Gastrocnemius medialis (tissue), 4 donors: ENCODE data around the gene IL27RA. TPM values are rescaled to one million over a fixed set of nuclear protein-coding genes. Genes with fewer than 3 reads are reported as not detected.

Experiments used
- ATAC-seq, 2 donors: fragments of 150-250 bp; one replicate each; pipeline ENCODE4 v1.9.1; 2016
- DNase-seq, 2 donors: peaks; one replicate each; pipeline ENCODE4 v3.0.0-alpha.2; 2019
- H3K27ac ChIP-seq, 4 donors: fragments of 200-600 bp; sonication (generic); 1 replicate in 1 of 4; 2 replicates in 3 of 4; pipeline ENCODE4 v1.5.1; 2016 to 2018; ENCODE audit warnings: mild to moderate bottlenecking in 2 of 4, moderate library complexity in 1 of 4
- H3K27me3 ChIP-seq, 3 donors: fragments of 200-600 bp; sonication (generic) in 2 of 3; 1 replicate in 1 of 3; 2 replicates in 2 of 3; pipeline versions ENCODE4 v1.5.1 to v1.6.0; 2016 to 2019; ENCODE audit warnings: mild to moderate bottlenecking in 1 of 3, moderate library complexity in 1 of 3
- H3K36me3 ChIP-seq, 2 donors: fragments of 200-600 bp; sonication (generic) in 1 of 2; one replicate each; pipeline ENCODE4 v1.5.1; 2017 to 2018
- H3K4me1 ChIP-seq, 2 donors: fragments of 200-600 bp; sonication (generic) in 1 of 2; one replicate each; pipeline ENCODE4 v1.5.1; 2016 to 2017; ENCODE audit warnings: mild to moderate bottlenecking in 2 of 2
- H3K4me3 ChIP-seq, 4 donors: fragments of 200-600 bp; sonication (generic) in 3 of 4; 1 replicate in 1 of 4; 2 replicates in 3 of 4; pipeline ENCODE4 v1.5.1; 2016 to 2019; ENCODE audit warnings: mild to moderate bottlenecking in 2 of 4
- H3K9me3 ChIP-seq, 3 donors: fragments of 200-600 bp; sonication (generic) in 2 of 3; 1 replicate in 1 of 3; 2 replicates in 2 of 3; pipeline ENCODE4 v1.5.1; 2016 to 2019
- CTCF ChIP-seq, 5 experiments: fragments of 450-650 bp in 3 of 5; fragments of 200-600 bp in 2 of 5; sonication (generic) in 2 of 5; IDR thresholded peaks in 4 of 5; conservative IDR thresholded peaks in 1 of 5; 1 replicate in 4 of 5; 2 replicates in 1 of 5; pipeline ENCODE4 v1.5.1; 2016 to 2019; ENCODE audit warnings: antibody characterized with exemption in 5 of 5, mild to moderate bottlenecking in 3 of 5, moderate library complexity in 3 of 5
- POLR2A ChIP-seq, 2 donors: fragments of 450-650 bp; IDR thresholded peaks; one replicate each; pipeline ENCODE4 v1.6.1; 2017; ENCODE audit warnings: antibody characterized with exemption in 2 of 2, mild to moderate bottlenecking in 2 of 2, moderate library complexity in 2 of 2
- in situ Hi-C, 4 donors: fragments of 200-750 bp; cut with MboI; loops; one replicate each; pipeline versions ENCODE4 v1.15.0 to v1.8.0; 2017; ENCODE audit warnings: low sequenced_read_pairs in 4 of 4
- intact Hi-C: fragments of 100-400 bp; cut with DNase I; formaldehyde crosslinking; loops from one replicate; pipeline ENCODE4 v1.15.1; 2023; ENCODE audit warnings: low total_unique reads
- total RNA-seq, 4 donors: library from RNA; depleted of rRNA; stranded (reverse); fragments of >200 nt; gene quantifications; one replicate each; pipeline versions ENCODE4 v1.1.0 to v1.2.3, GENCODE V29; 2016

Gene IL27RA
- total RNA-seq, 4 donors from 2014 or later = 1.4 to 3.7 (median 2.0) TPM

GRCh38 chr19:14051980-14052379, 20.4 kb downstream of the IL27RA start:
- no peaks in the 10 kb centered on the region for H3K36me3 ChIP-seq
- no peak for DNase-seq
- no peak overlapping the region for H3K4me3 ChIP-seq
- in situ Hi-C loops = loop anchor here (10.0 to 25.0 kb wide), 3 partner anchors 157 to 465 kb away; no protein-coding TSS in a partner anchor
- H3K27ac ChIP-seq = no peak overlapping the region
- no peak for ATAC-seq
- no peaks in the 10 kb centered on the region for H3K9me3 ChIP-seq
- TF ChIP-seq CTCF (IDR thresholded peaks at IDR 0.05 in 4 of 5, conservative IDR thresholded peaks at IDR 0.05 in 1 of 5) (no peak), POLR2A (IDR thresholded peaks at IDR 0.05) (no peak)
- peaks cover 0 to 8% (median 2%) of the 10 kb centered on the region in 3 donors for H3K27me3 ChIP-seq
- intact Hi-C loops = no loop called here
- no peaks in the 10 kb centered on the region for H3K4me1 ChIP-seq

DNA sequence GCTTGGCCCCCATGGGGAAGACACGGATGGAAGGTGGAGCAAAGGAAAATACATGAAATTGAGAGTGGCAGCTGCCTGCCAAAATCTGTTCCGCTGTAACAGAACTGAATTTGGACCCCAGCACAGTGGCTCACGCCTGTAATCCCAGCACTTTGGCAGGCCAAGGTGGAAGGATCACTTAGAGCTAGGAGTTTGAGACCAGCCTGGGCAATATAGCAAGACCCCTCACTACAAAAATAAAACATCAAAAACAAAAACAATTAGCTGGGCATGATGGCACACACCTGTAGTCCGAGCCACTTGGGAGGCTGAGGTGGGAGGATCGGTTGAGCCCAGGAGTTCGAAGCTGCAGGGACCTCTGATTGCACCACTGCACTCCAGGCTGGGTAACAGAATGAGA, 20.9 kb downstream of the IL27RA start:
- in situ Hi-C loops (loop anchor here (10.0 to 25.0 kb wide), 3 partner anchors 158 to 465 kb away; no protein-coding TSS in a partner anchor), intact Hi-C loops (no loop called here)
- no peaks in the 10 kb centered on the region for H3K9me3 ChIP-seq
- peaks cover 0 to 11% (median 7%) of the 10 kb centered on the region in 3 donors for H3K27me3 ChIP-seq
- DNase-seq = no peak
- no peak for ATAC-seq
- no peaks in the 10 kb centered on the region for H3K4me1 ChIP-seq
- no peak overlapping the region for H3K4me3 ChIP-seq
- H3K27ac ChIP-seq = no peak overlapping the region
- no peaks in the 10 kb centered on the region for H3K36me3 ChIP-seq
- TF ChIP-seq POLR2A (IDR thresholded peaks at IDR 0.05) (no peak), CTCF (IDR thresholded peaks at IDR 0.05 in 4 of 5, conservative IDR thresholded peaks at IDR 0.05 in 1 of 5) (no peak)

- no peaks in the 10 kb centered on the region for H3K4me1 ChIP-seq
- no peaks in the 10 kb centered on the region for H3K9me3 ChIP-seq
- peaks cover 4 to 17% (median 12%) of the 10 kb centered on the region in 3 donors for H3K27me3 ChIP-seq
- H3K4me3 ChIP-seq = no peak overlapping the region
- ATAC-seq (no peak), DNase-seq (no peak)
- H3K27ac ChIP-seq = no peak overlapping the region
- TF ChIP-seq CTCF (IDR thresholded peaks at IDR 0.05 in 4 of 5, conservative IDR thresholded peaks at IDR 0.05 in 1 of 5) (no peak), POLR2A (IDR thresholded peaks at IDR 0.05) (no peak)
- in situ Hi-C loops = loop anchor here (10.0 to 25.0 kb wide), 3 partner anchors 158 to 466 kb away; no protein-coding TSS in a partner anchor
- intact Hi-C loops = no loop called here
- no peaks in the 10 kb centered on the region for H3K36me3 ChIP-seq
These were observed 21.5 kb downstream of the IL27RA start for GRCh38 chr19:14053032-14053431.

GRCh38 chr19:14053500-14053899, 21.9 kb downstream of the IL27RA start:
- H3K36me3 ChIP-seq = no peaks in the 10 kb centered on the region
- peaks cover 9 to 21% (median 17%) of the 10 kb centered on the region in 3 donors for H3K27me3 ChIP-seq
- TF ChIP-seq CTCF (IDR thresholded peaks at IDR 0.05 in 4 of 5, conservative IDR thresholded peaks at IDR 0.05 in 1 of 5) (no peak), POLR2A (IDR thresholded peaks at IDR 0.05) (no peak)
- no peaks in the 10 kb centered on the region for H3K4me1 ChIP-seq
- DNase-seq (no peak), ATAC-seq (no peak)
- in situ Hi-C loops = loop anchor here (10.0 to 25.0 kb wide), 3 partner anchors 159 to 466 kb away; no protein-coding TSS in a partner anchor
- H3K4me3 ChIP-seq = no peak overlapping the region
- H3K9me3 ChIP-seq = no peaks in the 10 kb centered on the region
- no peak overlapping the region for H3K27ac ChIP-seq
- intact Hi-C loops = no loop called here

- in situ Hi-C loops = loop anchor here (10.0 to 25.0 kb wide), 3 partner anchors 159 to 467 kb away; no protein-coding TSS in a partner anchor
- intact Hi-C loops = no loop called here
These were observed 22.5 kb downstream of the IL27RA start for GRCh38 chr19:14054099-14054498.

More at GRCh38 chr19:14054099-14054498, 22.5 kb downstream of the IL27RA start:
- TF ChIP-seq CTCF (IDR thresholded peaks at IDR 0.05 in 4 of 5, conservative IDR thresholded peaks at IDR 0.05 in 1 of 5) (no peak), POLR2A (IDR thresholded peaks at IDR 0.05) (no peak)
- ATAC-seq (no peak), DNase-seq (no peak)
- H3K36me3 ChIP-seq = no peaks in the 10 kb centered on the region
- H3K27me3 ChIP-seq = peaks cover 15 to 27% (median 23%) of the 10 kb centered on the region in 3 donors
- H3K27ac ChIP-seq = no peak overlapping the region
- peaks cover 0 to 4% of the 10 kb centered on the region in 2 donors for H3K4me1 ChIP-seq
- no peak overlapping the region for H3K4me3 ChIP-seq
- H3K9me3 ChIP-seq = no peaks in the 10 kb centered on the region
